Astrocyte of the cerebellum (primary cell): ENCODE data around the gene QRICH1.

Experiments
- DNase-seq: peaks from one replicate; pipeline ENCODE4 v3.0.0-alpha.2; 2011; ENCODE audit warnings: low read depth
- H3K4me3 ChIP-seq: 2 replicates; pipeline ENCODE4 v1.5.1; 2011; ENCODE audit warnings: mild to moderate bottlenecking, low read depth, low read length, moderate library complexity
- CTCF ChIP-seq: IDR thresholded peaks from 2 replicates; pipeline ENCODE4 v1.5.1; 2012; ENCODE audit warnings: low read length, low read depth, moderate library complexity, mild to moderate bottlenecking; ENCODE audit errors: missing control alignments
- in situ Hi-C: cut with HindIII; loops from 2 replicates; pipeline ENCODE4 v1.10.0; 2017; ENCODE audit warnings: low sequenced_read_pairs

QRICH1 gene

GRCh38 chr3:48989126-48989795, 104.6 kb downstream of the QRICH1 start:
- no peak for TF ChIP-seq CTCF
- H3K4me3 ChIP-seq: peak overlapping the region; percentile 78
- DNase-seq: no peak
- in situ Hi-C loops: no loop called here

GRCh38 chr3:48985831-48986376, 108.0 kb downstream of the QRICH1 start:
- no peak overlapping the region for H3K4me3 ChIP-seq
- DNase-seq: no peak
- TF ChIP-seq CTCF: no peak
- in situ Hi-C loops: no loop called here

DNA sequence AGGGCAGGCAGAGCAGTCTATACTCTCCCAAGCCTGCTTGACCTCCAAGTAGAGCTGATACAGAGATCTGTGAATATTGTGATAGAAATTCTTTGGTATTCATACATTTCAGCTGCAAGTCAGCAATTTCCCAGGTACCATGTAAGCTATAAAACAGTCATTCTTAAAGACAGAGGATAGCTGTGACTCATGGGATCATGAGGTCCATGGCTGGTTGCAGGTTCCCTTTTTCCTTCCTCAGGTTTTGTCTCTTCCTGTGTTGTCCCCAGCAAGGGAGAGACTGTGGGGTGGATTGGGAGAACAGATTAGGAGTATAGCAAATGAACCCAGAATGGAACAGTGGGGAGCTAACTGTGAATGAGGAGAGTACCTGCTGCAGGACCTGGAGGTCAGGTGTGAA, 109.2 kb downstream of the QRICH1 start:
- no peak for DNase-seq
- no peak for TF ChIP-seq CTCF
- in situ Hi-C loops: no loop called here

DNA sequence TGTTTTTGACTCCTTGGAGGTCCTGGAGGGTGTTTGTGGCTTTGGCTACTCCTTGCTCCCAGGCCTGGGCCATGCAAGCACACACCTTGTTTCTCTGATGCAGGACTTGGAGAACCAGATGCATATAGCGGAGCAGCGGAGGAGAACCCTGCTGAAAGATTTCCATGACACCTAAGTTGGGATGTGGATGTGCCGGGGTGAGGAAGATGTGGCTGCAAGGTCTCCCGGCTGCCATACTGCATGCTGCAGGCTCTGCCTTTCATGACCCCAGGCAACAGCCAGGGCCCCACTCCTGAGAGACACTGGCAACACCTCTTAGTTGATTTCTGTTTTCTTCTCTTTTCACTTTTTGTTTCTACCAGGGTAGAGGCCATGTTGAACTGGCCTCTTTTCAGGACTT, 110.8 kb downstream of the QRICH1 start:
- no peak overlapping the region for H3K4me3 ChIP-seq
- in situ Hi-C loops: no loop called here
- no peak for TF ChIP-seq CTCF
- no peak for DNase-seq

More for the DNA sequence above, 109.2 kb downstream of the QRICH1 start:
- no peak overlapping the region for H3K4me3 ChIP-seq

DNA sequence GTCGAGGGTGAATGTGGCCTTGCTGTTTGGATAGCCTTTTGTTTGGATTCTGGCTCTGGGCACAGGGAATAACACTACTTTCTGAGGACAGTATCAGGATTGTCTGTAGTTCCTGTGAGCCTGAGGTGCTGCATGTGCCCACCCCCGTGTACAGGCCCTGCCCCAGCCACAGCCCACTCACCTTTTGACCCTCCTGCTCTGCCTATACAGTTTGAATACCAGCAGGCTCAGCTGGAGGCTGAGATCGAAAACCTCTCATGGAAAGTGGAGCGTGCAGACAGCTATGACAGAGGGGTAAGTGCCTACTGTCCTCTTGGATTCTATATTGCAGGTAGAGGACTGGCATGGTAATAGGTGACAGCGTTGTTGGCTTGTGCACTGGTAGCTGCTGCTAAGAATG, 111.2 kb downstream of the QRICH1 start:
- DNase-seq: no peak
- H3K4me3 ChIP-seq: no peak overlapping the region
- in situ Hi-C loops: no loop called here
- TF ChIP-seq CTCF: no peak

DNA sequence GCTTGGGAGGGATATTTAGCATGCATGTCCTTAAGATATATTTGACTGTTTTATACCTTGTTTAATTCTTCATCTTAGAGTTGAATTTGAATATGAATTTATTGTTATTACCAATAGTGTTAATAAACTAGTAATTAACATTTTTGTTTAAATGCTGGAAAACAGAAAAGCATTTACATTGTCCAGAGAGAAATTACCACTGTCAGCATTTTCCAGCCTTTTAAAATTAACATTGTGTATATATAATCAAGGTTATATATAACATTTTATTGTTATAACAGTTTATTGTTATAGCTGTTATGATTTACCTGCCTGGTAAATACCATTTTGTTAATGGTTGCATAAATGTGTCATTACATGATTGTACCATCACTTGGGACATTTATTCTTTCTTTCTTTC, 111.9 kb downstream of the QRICH1 start:
- in situ Hi-C loops: no loop called here
- H3K4me3 ChIP-seq: no peak overlapping the region
- TF ChIP-seq CTCF: no peak
- DNase-seq: no peak
